Measurements from ENCODE around the gene MBNL2. TPM values are rescaled to one million over a fixed set of nuclear protein-coding genes. Genes with fewer than 3 reads are reported as not detected.

MBNL2 gene
- total and polyA plus RNA-seq, 2 experiments from 2014 or later, result 46.7 to 79.5 TPM

DNA sequence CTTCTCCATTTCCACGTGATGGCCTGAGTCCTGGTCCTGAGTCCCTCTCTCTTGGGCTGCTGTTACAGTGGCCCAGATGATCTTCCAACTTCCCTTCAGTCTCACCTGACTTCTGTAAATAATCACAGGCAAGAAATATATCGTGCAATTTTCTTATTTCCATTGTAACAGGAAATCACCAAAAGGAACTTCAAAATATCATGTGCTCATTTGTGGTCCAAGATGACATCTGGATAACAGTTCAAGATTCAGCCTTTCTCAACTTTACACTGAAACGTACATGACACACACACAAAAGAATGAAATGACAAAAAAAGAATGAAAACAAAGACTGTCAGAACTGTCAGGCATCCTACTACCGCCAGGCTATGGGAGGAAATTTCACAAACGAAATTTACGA, 189.9 kb downstream of the MBNL2 start:
- in situ Hi-C loops (cut with MboI), result no loop called here
- H4K20me1 ChIP-seq (ENCODE audit: insufficient read depth), result no peaks in the 10 kb centered on the region
- no peaks in the 10 kb centered on the region for H3K9me3 ChIP-seq (ENCODE audit: low read depth)
- no peak overlapping the region for H3K4me3 ChIP-seq
- H3K79me2 ChIP-seq (ENCODE audit: insufficient read depth), result no peaks in the 10 kb centered on the region
- H3K27ac ChIP-seq, result no peak overlapping the region
- peaks cover 5% of the 10 kb centered on the region for H3K4me1 ChIP-seq (ENCODE audit: insufficient read depth)
- peak; percentile 61 for DNase-seq
- peak overlapping the region; percentile 8 for H3K4me2 ChIP-seq (ENCODE audit: unreplicated experiment)
- H3F3A ChIP-seq (ENCODE audit: insufficient read depth), result peaks cover 4% of the 10 kb centered on the region; the same call in 1 of the 2 replicates
- 20 to 27% methylated on average over 6 of the region's 6 CpGs for WGBS, 2 experiments (ENCODE audit: low coverage in 1 of 2, low lambda C conversion rate in 2 of 2, missing lambda C conversion rate in 2 of 2)
- H3K9ac ChIP-seq, result no peak overlapping the region
- H2AFZ ChIP-seq, result 0 out of 2 replicates have a peak overlapping the region, but pooled peaks have one; percentile 22
- no peak for TF ChIP-seq EZH2 (IDR thresholded peaks at IDR 0.05; ENCODE audit: insufficient read depth, poor library complexity, severe bottlenecking)
- TF ChIP-seq EZH2phosphoT487 (IDR thresholded peaks at IDR 0.05; ENCODE audit: insufficient read depth, low read depth), result no peak
- no peaks in the 10 kb centered on the region for H3K36me3 ChIP-seq (ENCODE audit: low read depth)
- no peaks in the 10 kb centered on the region for H3K9me2 ChIP-seq (ENCODE audit: insufficient read depth)
- H3K27me3 ChIP-seq (replicated peaks; ENCODE audit: insufficient read depth), result no peaks in the 10 kb centered on the region

DNA sequence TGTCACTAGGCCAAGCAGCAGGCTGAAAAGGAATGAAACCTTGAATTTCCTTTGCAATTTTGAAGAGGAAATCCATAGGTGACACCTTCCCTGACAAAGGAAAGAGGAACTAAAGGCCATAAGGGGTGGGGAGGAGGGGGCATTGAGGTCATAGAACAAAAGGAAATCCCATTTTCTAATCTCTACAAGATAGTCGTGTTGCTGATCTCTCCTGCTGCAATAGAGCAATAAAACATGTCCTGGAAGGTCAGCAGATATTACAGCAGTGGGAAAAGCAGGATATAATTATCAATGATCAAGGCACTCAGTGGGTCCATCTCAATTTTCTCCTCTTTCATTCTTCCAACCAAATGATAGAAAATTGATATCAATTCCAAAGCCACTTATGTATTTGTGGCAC, 191.6 kb downstream of the MBNL2 start:
- peaks cover 4% of the 10 kb centered on the region; the same call in 1 of the 2 replicates for H3F3A ChIP-seq (ENCODE audit: insufficient read depth)
- no peaks in the 10 kb centered on the region for H4K20me1 ChIP-seq (ENCODE audit: insufficient read depth)
- no peak overlapping the region for H2AFZ ChIP-seq
- H3K4me1 ChIP-seq (ENCODE audit: insufficient read depth), result peaks cover 5% of the 10 kb centered on the region
- H3K9ac ChIP-seq, result no peak overlapping the region
- DNase-seq, result no peak
- H3K36me3 ChIP-seq (ENCODE audit: low read depth), result no peaks in the 10 kb centered on the region
- H3K9me3 ChIP-seq (ENCODE audit: low read depth), result no peaks in the 10 kb centered on the region
- no peak overlapping the region for H3K4me2 ChIP-seq (ENCODE audit: unreplicated experiment)
- no peaks in the 10 kb centered on the region for H3K27me3 ChIP-seq (replicated peaks; ENCODE audit: insufficient read depth)
- no peak overlapping the region for H3K27ac ChIP-seq
- no peak overlapping the region for H3K4me3 ChIP-seq
- WGBS, 2 experiments (ENCODE audit: low coverage in 1 of 2, low lambda C conversion rate in 2 of 2, missing lambda C conversion rate in 2 of 2), result 77 to 79% methylated on average over 1 of the region's 1 CpG
- no peaks in the 10 kb centered on the region for H3K9me2 ChIP-seq (ENCODE audit: insufficient read depth)
- TF ChIP-seq EZH2 (IDR thresholded peaks at IDR 0.05; ENCODE audit: insufficient read depth, poor library complexity, severe bottlenecking), result no peak
- no peak for TF ChIP-seq EZH2phosphoT487 (IDR thresholded peaks at IDR 0.05; ENCODE audit: insufficient read depth, low read depth)
- no peaks in the 10 kb centered on the region for H3K79me2 ChIP-seq (ENCODE audit: insufficient read depth)
- in situ Hi-C loops (cut with MboI), result no loop called here

DNA sequence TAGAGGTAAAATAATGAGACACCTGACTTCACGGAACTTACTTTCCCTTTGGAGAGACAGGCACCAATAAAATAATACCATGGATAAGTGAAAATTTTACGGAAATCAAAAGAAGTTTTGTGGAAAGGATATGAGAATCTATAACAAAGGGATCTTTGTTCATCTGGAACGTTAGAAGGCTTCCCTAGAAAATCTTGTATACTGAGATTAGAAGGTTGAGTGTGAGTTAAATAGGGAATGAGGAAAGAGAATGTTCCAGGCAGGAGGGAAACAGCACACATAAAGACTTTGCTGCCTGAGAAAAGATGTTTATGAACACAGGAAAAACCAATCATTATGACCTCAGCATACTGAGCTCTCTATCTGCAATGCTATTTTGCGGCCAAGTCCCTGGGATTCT, 192.3 kb downstream of the MBNL2 start:
- Histone ChIP-seq H3K9me3 (ENCODE audit: low read depth) (no peaks in the 10 kb centered on the region), H4K20me1 (ENCODE audit: insufficient read depth) (no peaks in the 10 kb centered on the region), H3K27ac (no peak overlapping the region), H2AFZ (no peak overlapping the region), H3K4me3 (no peak overlapping the region), H3K9ac (no peak overlapping the region), H3F3A (ENCODE audit: insufficient read depth) (peaks cover 4% of the 10 kb centered on the region; the same call in 1 of the 2 replicates), H3K4me2 (ENCODE audit: unreplicated experiment) (no peak overlapping the region), H3K36me3 (ENCODE audit: low read depth) (no peaks in the 10 kb centered on the region), H3K9me2 (ENCODE audit: insufficient read depth) (no peaks in the 10 kb centered on the region), H3K4me1 (ENCODE audit: insufficient read depth) (peaks cover 5% of the 10 kb centered on the region), H3K27me3 (replicated peaks; ENCODE audit: insufficient read depth) (no peaks in the 10 kb centered on the region), H3K79me2 (ENCODE audit: insufficient read depth) (no peaks in the 10 kb centered on the region)
- DNase-seq, result no peak
- TF ChIP-seq EZH2 (IDR thresholded peaks at IDR 0.05; ENCODE audit: insufficient read depth, poor library complexity, severe bottlenecking), result no peak
- no peak for TF ChIP-seq EZH2phosphoT487 (IDR thresholded peaks at IDR 0.05; ENCODE audit: insufficient read depth, low read depth)
- 72 to 78% methylated on average over 4 of the region's 4 CpGs for WGBS, 2 experiments (ENCODE audit: low coverage in 1 of 2, low lambda C conversion rate in 2 of 2, missing lambda C conversion rate in 2 of 2)
- in situ Hi-C loops (cut with MboI), result no loop called here

- TF ChIP-seq EZH2phosphoT487 (IDR thresholded peaks at IDR 0.05; ENCODE audit: insufficient read depth, low read depth), result no peak
- TF ChIP-seq EZH2 (IDR thresholded peaks at IDR 0.05; ENCODE audit: insufficient read depth, poor library complexity, severe bottlenecking), result no peak
- Histone ChIP-seq H3K79me2 (ENCODE audit: insufficient read depth) (no peaks in the 10 kb centered on the region), H3F3A (ENCODE audit: insufficient read depth) (no peaks in the 10 kb centered on the region), H3K9me2 (ENCODE audit: insufficient read depth) (no peaks in the 10 kb centered on the region), H3K36me3 (ENCODE audit: low read depth) (no peaks in the 10 kb centered on the region), H3K27me3 (replicated peaks; ENCODE audit: insufficient read depth) (no peaks in the 10 kb centered on the region), H3K4me3 (no peak overlapping the region), H3K4me2 (ENCODE audit: unreplicated experiment) (no peak overlapping the region), H3K4me1 (ENCODE audit: insufficient read depth) (no peaks in the 10 kb centered on the region), H4K20me1 (ENCODE audit: insufficient read depth) (no peaks in the 10 kb centered on the region), H3K9me3 (ENCODE audit: low read depth) (no peaks in the 10 kb centered on the region), H3K9ac (no peak overlapping the region), H3K27ac (no peak overlapping the region), H2AFZ (no peak overlapping the region)
- 56 to 62% methylated on average over 5 of the region's 5 CpGs for WGBS, 2 experiments (ENCODE audit: low coverage in 1 of 2, low lambda C conversion rate in 2 of 2, missing lambda C conversion rate in 2 of 2)
- DNase-seq, result no peak
- in situ Hi-C loops (cut with MboI), result no loop called here
These were observed 195.6 kb downstream of the MBNL2 start for GRCh38 chr13:97417698-97418097.
